ENCODE measurements around the gene PIRT. TPM values are rescaled to one million over a fixed set of nuclear protein-coding genes. Genes with fewer than 3 reads are reported as not detected.

PIRT gene
- total RNA-seq, 1 donor from 2014 or later = not detected

DNA sequence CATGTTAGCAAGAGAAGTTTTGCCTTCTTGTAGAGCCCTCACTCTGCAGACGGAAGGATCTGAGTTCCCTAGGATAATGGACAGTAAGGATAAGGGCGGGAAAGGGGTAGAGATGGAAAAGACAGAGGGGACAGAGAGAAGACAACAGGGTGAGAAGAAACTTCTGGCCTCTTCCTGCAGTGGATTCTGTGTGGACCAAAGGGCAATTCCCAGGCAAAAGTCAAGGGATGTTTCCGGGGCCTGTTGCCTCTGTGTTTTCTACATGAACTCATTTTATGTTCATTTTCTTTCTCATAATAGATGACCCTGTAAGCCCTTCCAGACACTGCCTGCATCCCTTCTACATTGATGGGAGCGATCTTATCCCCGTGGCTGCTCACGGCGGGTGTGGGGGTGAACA is 33.3 kb downstream of the PIRT start:
- Mint-ChIP-seq H3K36me3 (ENCODE audit: low read depth, unreplicated experiment) (peaks cover 2% of the 10 kb centered on the region), H3K9me3 (ENCODE audit: unreplicated experiment) (no peaks in the 10 kb centered on the region), H3K4me1 (ENCODE audit: low read depth, unreplicated experiment) (no peaks in the 10 kb centered on the region), H3K27me3 (ENCODE audit: low read depth, unreplicated experiment) (peaks cover 18% of the 10 kb centered on the region), H3K27ac (ENCODE audit: unreplicated experiment) (no peak overlapping the region), H3K4me3 (ENCODE audit: unreplicated experiment) (no peak overlapping the region)
- H3K4me1 ChIP-seq (ENCODE audit: insufficient read depth, low read length) = no peaks in the 10 kb centered on the region
- H3K79me2 ChIP-seq (ENCODE audit: insufficient read depth, low read length) = no peaks in the 10 kb centered on the region
- H3K36me3 ChIP-seq (ENCODE audit: insufficient read depth, low read length) = no peaks in the 10 kb centered on the region
- no peak overlapping the region for H3K4me3 ChIP-seq (ENCODE audit: insufficient read depth, low read depth, low read length)
- H4K20me1 ChIP-seq (ENCODE audit: insufficient read depth, low read length) = no peaks in the 10 kb centered on the region
- no peaks in the 10 kb centered on the region for H3K9me3 ChIP-seq (ENCODE audit: insufficient read depth, low read depth, low read length)
- DNase-seq (ENCODE audit: low read depth) (no peak), FAIRE-seq (no peak)
- no peak overlapping the region for H3K9ac ChIP-seq (ENCODE audit: low read length)
- H2AFZ ChIP-seq (ENCODE audit: low read depth, low read length) = no peak overlapping the region
- TF ChIP-seq EZH2 (IDR thresholded peaks at IDR 0.05; ENCODE audit: insufficient read depth, low read length) = no peak
- TF ChIP-seq, protein P1, sequence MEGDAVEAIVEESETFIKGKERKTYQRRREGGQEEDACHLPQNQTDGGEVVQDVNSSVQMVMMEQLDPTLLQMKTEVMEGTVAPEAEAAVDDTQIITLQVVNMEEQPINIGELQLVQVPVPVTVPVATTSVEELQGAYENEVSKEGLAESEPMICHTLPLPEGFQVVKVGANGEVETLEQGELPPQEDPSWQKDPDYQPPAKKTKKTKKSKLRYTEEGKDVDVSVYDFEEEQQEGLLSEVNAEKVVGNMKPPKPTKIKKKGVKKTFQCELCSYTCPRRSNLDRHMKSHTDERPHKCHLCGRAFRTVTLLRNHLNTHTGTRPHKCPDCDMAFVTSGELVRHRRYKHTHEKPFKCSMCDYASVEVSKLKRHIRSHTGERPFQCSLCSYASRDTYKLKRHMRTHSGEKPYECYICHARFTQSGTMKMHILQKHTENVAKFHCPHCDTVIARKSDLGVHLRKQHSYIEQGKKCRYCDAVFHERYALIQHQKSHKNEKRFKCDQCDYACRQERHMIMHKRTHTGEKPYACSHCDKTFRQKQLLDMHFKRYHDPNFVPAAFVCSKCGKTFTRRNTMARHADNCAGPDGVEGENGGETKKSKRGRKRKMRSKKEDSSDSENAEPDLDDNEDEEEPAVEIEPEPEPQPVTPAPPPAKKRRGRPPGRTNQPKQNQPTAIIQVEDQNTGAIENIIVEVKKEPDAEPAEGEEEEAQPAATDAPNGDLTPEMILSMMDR (IDR thresholded peaks at IDR 0.05; ENCODE audit: insufficient read depth, low read depth, low read length) = no peak
- no peak overlapping the region for H3K27ac ChIP-seq (ENCODE audit: low read depth, low read length)
- no peak overlapping the region for H3K4me2 ChIP-seq (ENCODE audit: low read length)
- no peaks in the 10 kb centered on the region for H3K27me3 ChIP-seq (ENCODE audit: insufficient read depth, low read length)

DNA sequence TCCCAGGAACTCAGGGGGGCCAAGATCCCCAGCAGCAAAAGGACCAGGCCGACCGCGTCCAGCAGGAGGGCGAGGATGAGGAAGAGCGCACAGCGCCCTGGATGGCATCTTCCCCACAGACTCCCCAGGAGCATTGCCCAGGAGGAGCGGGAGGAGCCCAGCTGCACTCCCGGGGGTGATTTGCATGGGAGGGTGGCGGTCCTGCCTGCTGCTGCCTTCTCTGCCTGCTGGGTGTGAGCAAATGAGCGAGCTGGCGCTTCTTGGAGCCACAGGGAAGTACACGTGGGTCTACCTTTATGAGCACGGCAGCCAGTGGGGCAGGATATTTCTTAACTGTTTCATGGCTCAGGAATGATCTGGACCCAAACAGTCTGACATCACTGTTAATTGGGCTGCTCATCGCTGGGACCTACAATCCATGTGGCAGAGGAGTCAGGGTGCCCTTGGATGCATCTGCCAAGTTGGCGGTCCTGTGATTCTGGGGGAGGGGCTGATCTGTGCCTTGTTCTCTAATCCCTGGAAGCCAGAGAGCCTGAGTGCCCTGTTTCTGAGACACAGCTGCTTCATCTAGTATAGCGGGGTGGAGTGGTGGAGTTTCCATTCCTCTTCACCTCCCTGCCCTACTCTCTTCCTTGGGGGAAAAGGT is 33.9 kb downstream of the PIRT start, which contains the start of gene TMEM238L:
Gene TMEM238L, minus strand, starts transcription at position 270 of the 646 bp plus-strand sequence. Its CDS starts 136 bp downstream, at position 134.
- FAIRE-seq (no peak), DNase-seq (ENCODE audit: low read depth) (no peak)
- no peak within 1 kb of the TSS for H3K27ac ChIP-seq (ENCODE audit: low read depth, low read length)
- H3K79me2 ChIP-seq (ENCODE audit: insufficient read depth, low read length) = no peaks in the 10 kb centered on the region
- Mint-ChIP-seq H3K27ac (ENCODE audit: unreplicated experiment) (no peak within 1 kb of the TSS), H3K27me3 (ENCODE audit: low read depth, unreplicated experiment) (peaks cover 14% of the 10 kb centered on the region), H3K4me1 (ENCODE audit: low read depth, unreplicated experiment) (no peaks in the 10 kb centered on the region), H3K9me3 (ENCODE audit: unreplicated experiment) (no peaks in the 10 kb centered on the region), H3K36me3 (ENCODE audit: low read depth, unreplicated experiment) (peaks cover 2% of the 10 kb centered on the region), H3K4me3 (ENCODE audit: unreplicated experiment) (no peak within 1 kb of the TSS)
- H3K36me3 ChIP-seq (ENCODE audit: insufficient read depth, low read length) = no peaks in the 10 kb centered on the region
- no peaks in the 10 kb centered on the region for H3K27me3 ChIP-seq (ENCODE audit: insufficient read depth, low read length)
- no peaks in the 10 kb centered on the region for H4K20me1 ChIP-seq (ENCODE audit: insufficient read depth, low read length)
- no peak within 1 kb of the TSS for H3K4me3 ChIP-seq (ENCODE audit: insufficient read depth, low read depth, low read length)
- TF ChIP-seq, protein P1 (IDR thresholded peaks at IDR 0.05; ENCODE audit: insufficient read depth, low read depth, low read length) = no peak
- TF ChIP-seq EZH2 (IDR thresholded peaks at IDR 0.05; ENCODE audit: insufficient read depth, low read length) = no peak
- no peak within 1 kb of the TSS for H3K4me2 ChIP-seq (ENCODE audit: low read length)
- H3K9ac ChIP-seq (ENCODE audit: low read length) = no peak within 1 kb of the TSS
- no peaks in the 10 kb centered on the region for H3K4me1 ChIP-seq (ENCODE audit: insufficient read depth, low read length)
- H3K9me3 ChIP-seq (ENCODE audit: insufficient read depth, low read depth, low read length) = no peaks in the 10 kb centered on the region
- H2AFZ ChIP-seq (ENCODE audit: low read depth, low read length) = no peak within 1 kb of the TSS

DNA sequence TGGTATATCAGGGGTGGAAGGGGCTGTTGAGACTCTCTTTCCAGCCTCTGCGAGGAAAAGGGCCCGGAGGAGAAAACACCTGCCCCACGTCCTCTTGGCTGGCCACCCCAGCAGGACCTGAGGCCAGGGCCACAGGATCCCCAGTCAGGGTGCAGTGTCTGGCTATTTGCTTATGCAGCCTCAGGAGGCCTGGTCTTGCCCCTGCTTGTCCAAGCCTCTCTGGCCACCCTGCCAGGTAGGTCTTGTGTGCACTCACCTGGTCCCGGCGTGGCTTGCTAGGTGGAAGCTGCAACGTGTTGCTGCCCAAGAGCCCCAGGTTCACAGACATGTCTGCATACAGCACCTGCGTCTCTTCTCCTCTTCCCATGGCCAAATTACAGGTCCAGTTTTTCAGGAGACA is 34.5 kb downstream of the PIRT start:
- no peaks in the 10 kb centered on the region for H3K9me3 ChIP-seq (ENCODE audit: insufficient read depth, low read depth, low read length)
- Mint-ChIP-seq H3K9me3 (ENCODE audit: unreplicated experiment) (no peaks in the 10 kb centered on the region), H3K4me3 (ENCODE audit: unreplicated experiment) (no peak overlapping the region), H3K4me1 (ENCODE audit: low read depth, unreplicated experiment) (no peaks in the 10 kb centered on the region), H3K27ac (ENCODE audit: unreplicated experiment) (no peak overlapping the region), H3K36me3 (ENCODE audit: low read depth, unreplicated experiment) (peaks cover 2% of the 10 kb centered on the region), H3K27me3 (ENCODE audit: low read depth, unreplicated experiment) (peaks cover 14% of the 10 kb centered on the region)
- H3K4me2 ChIP-seq (ENCODE audit: low read length) = no peak overlapping the region
- no peaks in the 10 kb centered on the region for H3K27me3 ChIP-seq (ENCODE audit: insufficient read depth, low read length)
- no peaks in the 10 kb centered on the region for H3K4me1 ChIP-seq (ENCODE audit: insufficient read depth, low read length)
- TF ChIP-seq EZH2 (IDR thresholded peaks at IDR 0.05; ENCODE audit: insufficient read depth, low read length) = no peak
- TF ChIP-seq, protein P1 (IDR thresholded peaks at IDR 0.05; ENCODE audit: insufficient read depth, low read depth, low read length) = no peak
- H3K79me2 ChIP-seq (ENCODE audit: insufficient read depth, low read length) = no peaks in the 10 kb centered on the region
- FAIRE-seq (no peak), DNase-seq (ENCODE audit: low read depth) (no peak)
- H3K36me3 ChIP-seq (ENCODE audit: insufficient read depth, low read length) = no peaks in the 10 kb centered on the region
- H3K9ac ChIP-seq (ENCODE audit: low read length) = no peak overlapping the region
- no peak overlapping the region for H2AFZ ChIP-seq (ENCODE audit: low read depth, low read length)
- H4K20me1 ChIP-seq (ENCODE audit: insufficient read depth, low read length) = no peaks in the 10 kb centered on the region
- no peak overlapping the region for H3K4me3 ChIP-seq (ENCODE audit: insufficient read depth, low read depth, low read length)
- H3K27ac ChIP-seq (ENCODE audit: low read depth, low read length) = no peak overlapping the region
